ENCODE results near the gene AP2A2. TPM values are rescaled to one million over a fixed set of nuclear protein-coding genes. Genes with fewer than 3 reads are reported as not detected.

AP2A2 gene
- total RNA-seq, 1 donor from 2014 or later = 58.7 TPM

GRCh38 chr11:905952-906351, 19.7 kb upstream of the AP2A2 start:
- intact Hi-C loops (cut with DNase I) = no loop called here
- peaks cover 3 to 35% of the 10 kb centered on the region in 2 donors for H3K36me3 ChIP-seq
- DNase-seq (ENCODE audit: extremely low spot score in 2 of 2) = no peak
- H3K27me3 ChIP-seq = no peaks in the 10 kb centered on the region
- H3K4me1 ChIP-seq = peaks cover 19% of the 10 kb centered on the region
- no peaks in the 10 kb centered on the region for H3K9me3 ChIP-seq
- no peak overlapping the region for H3K27ac ChIP-seq
- TF ChIP-seq POLR2AphosphoS5 (IDR thresholded peaks at IDR 0.05; ENCODE audit: insufficient read depth in 1 of 2, low read depth in 1 of 2) (no peak), POLR2A (IDR thresholded peaks at IDR 0.05) (no peak)
- TF ChIP-seq, protein P1, sequence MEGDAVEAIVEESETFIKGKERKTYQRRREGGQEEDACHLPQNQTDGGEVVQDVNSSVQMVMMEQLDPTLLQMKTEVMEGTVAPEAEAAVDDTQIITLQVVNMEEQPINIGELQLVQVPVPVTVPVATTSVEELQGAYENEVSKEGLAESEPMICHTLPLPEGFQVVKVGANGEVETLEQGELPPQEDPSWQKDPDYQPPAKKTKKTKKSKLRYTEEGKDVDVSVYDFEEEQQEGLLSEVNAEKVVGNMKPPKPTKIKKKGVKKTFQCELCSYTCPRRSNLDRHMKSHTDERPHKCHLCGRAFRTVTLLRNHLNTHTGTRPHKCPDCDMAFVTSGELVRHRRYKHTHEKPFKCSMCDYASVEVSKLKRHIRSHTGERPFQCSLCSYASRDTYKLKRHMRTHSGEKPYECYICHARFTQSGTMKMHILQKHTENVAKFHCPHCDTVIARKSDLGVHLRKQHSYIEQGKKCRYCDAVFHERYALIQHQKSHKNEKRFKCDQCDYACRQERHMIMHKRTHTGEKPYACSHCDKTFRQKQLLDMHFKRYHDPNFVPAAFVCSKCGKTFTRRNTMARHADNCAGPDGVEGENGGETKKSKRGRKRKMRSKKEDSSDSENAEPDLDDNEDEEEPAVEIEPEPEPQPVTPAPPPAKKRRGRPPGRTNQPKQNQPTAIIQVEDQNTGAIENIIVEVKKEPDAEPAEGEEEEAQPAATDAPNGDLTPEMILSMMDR (IDR thresholded peaks at IDR 0.05) = no peak
- H3K4me3 ChIP-seq = no peak overlapping the region

DNA sequence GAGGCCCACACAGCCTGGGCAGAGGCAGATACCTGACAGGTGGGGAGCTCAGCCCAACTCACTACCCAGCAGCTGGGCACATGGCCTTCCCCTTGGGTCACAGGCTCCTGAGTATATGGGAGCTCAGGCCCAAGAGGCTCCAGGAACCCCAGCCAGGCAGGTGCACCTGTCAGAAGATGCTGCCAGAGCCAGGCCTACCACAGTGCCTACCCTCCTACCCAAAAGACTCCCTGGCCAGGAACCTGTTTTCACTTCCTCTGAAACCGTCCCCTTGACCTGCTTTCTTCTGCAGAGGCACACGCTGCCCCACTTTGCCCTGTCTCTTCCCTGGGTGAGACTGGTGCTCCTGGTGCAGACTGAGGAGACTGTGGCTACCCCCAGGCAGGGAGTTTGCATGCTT, 18.0 kb upstream of the AP2A2 start:
- no peaks in the 10 kb centered on the region for H3K9me3 ChIP-seq
- intact Hi-C loops (cut with DNase I) = no loop called here
- TF ChIP-seq POLR2AphosphoS5 (IDR thresholded peaks at IDR 0.05; ENCODE audit: insufficient read depth in 1 of 2, low read depth in 1 of 2) = no peak
- TF ChIP-seq, protein P1 (IDR thresholded peaks at IDR 0.05) = no peak
- TF ChIP-seq POLR2A (IDR thresholded peaks at IDR 0.05) = no peak
- no peaks in the 10 kb centered on the region for H3K27me3 ChIP-seq
- H3K36me3 ChIP-seq = peaks cover 0 to 20% of the 10 kb centered on the region in 2 donors
- H3K4me3 ChIP-seq = no peak overlapping the region
- DNase-seq (ENCODE audit: extremely low spot score in 2 of 2) = no peak
- peaks cover 29% of the 10 kb centered on the region for H3K4me1 ChIP-seq
- H3K27ac ChIP-seq = no peak overlapping the region

GRCh38 chr11:908273-908672, 17.4 kb upstream of the AP2A2 start:
- H3K4me3 ChIP-seq = no peak overlapping the region
- TF ChIP-seq POLR2AphosphoS5 (IDR thresholded peaks at IDR 0.05; ENCODE audit: insufficient read depth in 1 of 2, low read depth in 1 of 2) (no peak), POLR2A (IDR thresholded peaks at IDR 0.05) (no peak)
- TF ChIP-seq, protein P1 (IDR thresholded peaks at IDR 0.05) = no peak
- intact Hi-C loops (cut with DNase I) = no loop called here
- H3K4me1 ChIP-seq = peaks cover 29% of the 10 kb centered on the region
- DNase-seq (ENCODE audit: extremely low spot score in 2 of 2) = no peak
- H3K27ac ChIP-seq = no peak overlapping the region
- no peaks in the 10 kb centered on the region for H3K27me3 ChIP-seq
- peaks cover 0 to 14% of the 10 kb centered on the region in 2 donors for H3K36me3 ChIP-seq
- no peaks in the 10 kb centered on the region for H3K9me3 ChIP-seq

GRCh38 chr11:909406-909805, 16.3 kb upstream of the AP2A2 start:
- Histone ChIP-seq H3K36me3 (peaks cover 0 to 4% of the 10 kb centered on the region in 2 donors), H3K27ac (no peak overlapping the region), H3K9me3 (no peaks in the 10 kb centered on the region), H3K27me3 (no peaks in the 10 kb centered on the region), H3K4me3 (peak overlapping the region in 1 of 2 donors; percentile 91), H3K4me1 (peaks cover 29% of the 10 kb centered on the region)
- intact Hi-C loops (cut with DNase I) = no loop called here
- TF ChIP-seq POLR2AphosphoS5 (IDR thresholded peaks at IDR 0.05; ENCODE audit: insufficient read depth in 1 of 2, low read depth in 1 of 2) (no peak), POLR2A (IDR thresholded peaks at IDR 0.05) (no peak)
- TF ChIP-seq, protein P1 (IDR thresholded peaks at IDR 0.05) = no peak
- DNase-seq (ENCODE audit: extremely low spot score in 2 of 2) = no peak

- DNase-seq (ENCODE audit: extremely low spot score in 2 of 2) = no peak
- H3K27ac ChIP-seq = peak overlapping the region; percentile 90
- TF ChIP-seq POLR2A (IDR thresholded peaks at IDR 0.05) = no peak
- TF ChIP-seq, protein P1 (IDR thresholded peaks at IDR 0.05) = no peak
- no peak for TF ChIP-seq POLR2AphosphoS5 (IDR thresholded peaks at IDR 0.05; ENCODE audit: insufficient read depth in 1 of 2, low read depth in 1 of 2)
- intact Hi-C loops (cut with DNase I) = no loop called here
- no peaks in the 10 kb centered on the region for H3K36me3 ChIP-seq
- peak overlapping the region; percentile 91 for H3K4me3 ChIP-seq
- no peaks in the 10 kb centered on the region for H3K9me3 ChIP-seq
- peaks cover 29% of the 10 kb centered on the region for H3K4me1 ChIP-seq
- H3K27me3 ChIP-seq = no peaks in the 10 kb centered on the region
These were observed 15.6 kb upstream of the AP2A2 start for GRCh38 chr11:910044-910588.

Measured in vagina (tissue), 2 donors.